Activated CD4-positive, alpha-beta T cell treated with anti-CD3 and anti-CD28 coated beads, Interleukin-2, amount 10 ng/mL, durations not matched to agents 7 days and 5 days (primary cell): Measurements from ENCODE around the gene DIAPH1. TPM values are rescaled to one million over a fixed set of nuclear protein-coding genes. Genes with fewer than 3 reads are reported as not detected.
A peak's percentile ranks its signal among the peaks of the same experiment; 100 is the strongest.

Experiments
- CTCF ChIA-PET: fragments of 350-600 bp; sonication (Branson Sonifier 250); formaldehyde crosslinking; loops from one replicate; lab custom pipeline; 2021; ENCODE audit warnings: antibody characterized with exemption; lab: Charles Lee
- POLR2A ChIA-PET: fragments of 350-600 bp; sonication (Branson Sonifier 250); formaldehyde crosslinking; loops from one replicate; lab custom pipeline; 2021; ENCODE audit warnings: antibody characterized with exemption; lab: Charles Lee
- DNase-seq: peaks from one replicate; pipeline ENCODE4 v3.0.0-alpha.2; 2020
- H3K27ac Mint-ChIP-seq: one replicate; pipeline ENCODE4 v1.8.0; 2021; ENCODE audit warnings: mild to moderate bottlenecking, moderate library complexity, mixed read lengths
- H3K27me3 Mint-ChIP-seq: one replicate; pipeline ENCODE4 v1.8.0; 2021; ENCODE audit warnings: mixed read lengths
- H3K36me3 Mint-ChIP-seq: one replicate; pipeline ENCODE4 v1.8.0; 2021; ENCODE audit warnings: low read depth, mixed read lengths
- H3K4me1 Mint-ChIP-seq: one replicate; pipeline ENCODE4 v1.8.0; 2021; ENCODE audit warnings: mixed read lengths
- H3K4me3 Mint-ChIP-seq: one replicate; pipeline ENCODE4 v1.8.0; 2021; ENCODE audit warnings: mild to moderate bottlenecking, moderate library complexity, mixed read lengths
- H3K9me3 Mint-ChIP-seq: one replicate; pipeline ENCODE4 v1.8.0; 2021; ENCODE audit warnings: mixed read lengths
- total RNA-seq, 2 experiments: library from RNA; stranded (reverse); gene quantifications; one replicate each; pipeline ENCODE4 v1.2.3, GENCODE V29; 2021

Gene DIAPH1
- total RNA-seq, 2 experiments from 2014 or later = 297 to 302 TPM

GRCh38 chr5:141650851-141651727, 32.3 kb upstream of the DIAPH1 start, which contains the start of gene FCHSD1:
Gene FCHSD1 (minus strand): TSS chr5:141651418. CDS start chr5:141651368, 50 bp downstream.
- POLR2A ChIA-PET = interaction anchor here (0.5 to 1.1 kb wide), 3 partner anchors 14 to 42 kb away, joined by 3 to 4 read pairs (median 4); partner anchors contain the start of genes HDAC3 and RELL2
- Mint-ChIP-seq H3K27ac (peak within 1 kb of the TSS; percentile 96), H3K27me3 (peaks cover 3% of the 10 kb centered on the region), H3K36me3 (peaks cover 14% of the 10 kb centered on the region), H3K4me3 (peak within 1 kb of the TSS; percentile 91), H3K9me3 (no peaks in the 10 kb centered on the region), H3K4me1 (peaks cover 37% of the 10 kb centered on the region)
- CTCF ChIA-PET = interaction anchor here (0.6 to 1.5 kb wide), 10 partner anchors 8 to 318 kb away, joined by 3 to 8 read pairs (median 4); partner anchors contain the start of genes ARAP3, DIAPH1, HDAC3 and RELL2
- DNase-seq = peak; percentile 83

GRCh38 chr5:141649972-141650371, 31.2 kb upstream of the DIAPH1 start:
- H3K27me3 Mint-ChIP-seq = peaks cover 3% of the 10 kb centered on the region

GRCh38 chr5:141649056-141649688, 30.4 kb upstream of the DIAPH1 start:
- H3K27me3 Mint-ChIP-seq = peaks cover 3% of the 10 kb centered on the region
- H3K4me1 Mint-ChIP-seq = peaks cover 37% of the 10 kb centered on the region
- peak overlapping the region; percentile 91 for H3K4me3 Mint-ChIP-seq
- H3K36me3 Mint-ChIP-seq = peaks cover 23% of the 10 kb centered on the region
- no peak for DNase-seq
- ChIA-PET POLR2A (no interaction called here), CTCF (interaction anchor here (1.0 to 2.2 kb wide), 5 partner anchors 8 to 85 kb away, joined by 3 to 8 read pairs (median 3); partner anchors contain the start of gene DIAPH1)
- H3K27ac Mint-ChIP-seq = no peak overlapping the region
- H3K9me3 Mint-ChIP-seq = no peaks in the 10 kb centered on the region

More at GRCh38 chr5:141649972-141650371, 31.2 kb upstream of the DIAPH1 start:
- POLR2A ChIA-PET = no interaction called here
- Mint-ChIP-seq H3K9me3 (no peaks in the 10 kb centered on the region), H3K4me3 (peak overlapping the region; percentile 91), H3K4me1 (peaks cover 37% of the 10 kb centered on the region), H3K27ac (peak overlapping the region; percentile 68), H3K36me3 (peaks cover 21% of the 10 kb centered on the region)
- no peak for DNase-seq
- CTCF ChIA-PET = interaction anchor here (1.0 to 2.2 kb wide), 4 partner anchors 9 to 86 kb away, joined by 3 to 8 read pairs (median 4); partner anchors contain the start of gene DIAPH1

GRCh38 chr5:141647851-141648250, 29.1 kb upstream of the DIAPH1 start:
- Mint-ChIP-seq H3K4me1 (peaks cover 37% of the 10 kb centered on the region), H3K27me3 (no peaks in the 10 kb centered on the region), H3K27ac (no peak overlapping the region), H3K4me3 (no peak overlapping the region), H3K36me3 (peaks cover 28% of the 10 kb centered on the region), H3K9me3 (no peaks in the 10 kb centered on the region)
- CTCF ChIA-PET = interaction anchor here (1.1 to 2.2 kb wide), 3 partner anchors 28 to 321 kb away, joined by 3 to 8 read pairs (median 4); partner anchors contain the start of genes DIAPH1 and RNF14
- DNase-seq = no peak
- POLR2A ChIA-PET = no interaction called here

- no peak for DNase-seq
- no peak overlapping the region for H3K4me3 Mint-ChIP-seq
- ChIA-PET CTCF (interaction anchor here (1.0 to 1.4 kb wide), 3 partner anchors 9 to 322 kb away, joined by 3 to 4 read pairs (median 3); partner anchors contain the start of genes DIAPH1 and RNF14), POLR2A (no interaction called here)
- no peak overlapping the region for H3K27ac Mint-ChIP-seq
- no peaks in the 10 kb centered on the region for H3K27me3 Mint-ChIP-seq
- peaks cover 28% of the 10 kb centered on the region for H3K36me3 Mint-ChIP-seq
- no peaks in the 10 kb centered on the region for H3K9me3 Mint-ChIP-seq
- H3K4me1 Mint-ChIP-seq = peaks cover 32% of the 10 kb centered on the region
Measured at GRCh38 chr5:141647242-141647641, 28.4 kb upstream of the DIAPH1 start.

GRCh38 chr5:141646026-141646425, 27.2 kb upstream of the DIAPH1 start:
- H3K9me3 Mint-ChIP-seq = no peaks in the 10 kb centered on the region
- peaks cover 33% of the 10 kb centered on the region for H3K4me1 Mint-ChIP-seq
- H3K36me3 Mint-ChIP-seq = peaks cover 34% of the 10 kb centered on the region
- POLR2A ChIA-PET = interaction anchor here (0.6 kb wide), 1 partner anchor 787 kb away, joined by 3 read pairs; no protein-coding TSS in a partner anchor
- no peak overlapping the region for H3K4me3 Mint-ChIP-seq
- H3K27me3 Mint-ChIP-seq = no peaks in the 10 kb centered on the region
- CTCF ChIA-PET = interaction anchor here (1.0 to 1.7 kb wide), 2 partner anchors 8 to 18 kb away, joined by 3 to 5 read pairs; no protein-coding TSS in a partner anchor
- no peak for DNase-seq
- peak overlapping the region; percentile 34 for H3K27ac Mint-ChIP-seq

GRCh38 chr5:141641634-141642267, 23.0 kb upstream of the DIAPH1 start:
- no peak for DNase-seq
- Mint-ChIP-seq H3K27me3 (no peaks in the 10 kb centered on the region), H3K4me3 (no peak overlapping the region), H3K36me3 (peaks cover 32% of the 10 kb centered on the region), H3K9me3 (no peaks in the 10 kb centered on the region), H3K4me1 (peaks cover 28% of the 10 kb centered on the region), H3K27ac (no peak overlapping the region)
- CTCF ChIA-PET = interaction anchor here (1.0 to 17.2 kb wide), 10 partner anchors 8 to 75 kb away, joined by 3 to 318 read pairs (median 6); partner anchors contain the start of gene DIAPH1
- POLR2A ChIA-PET = no interaction called here

- Mint-ChIP-seq H3K9me3 (no peaks in the 10 kb centered on the region), H3K27ac (no peak overlapping the region), H3K27me3 (no peaks in the 10 kb centered on the region), H3K36me3 (peaks cover 25% of the 10 kb centered on the region), H3K4me1 (peaks cover 34% of the 10 kb centered on the region), H3K4me3 (no peak overlapping the region)
- no peak for DNase-seq
- CTCF ChIA-PET = interaction anchor here (1.3 to 17.2 kb wide), 4 partner anchors 9 to 51 kb away, joined by 3 to 318 read pairs (median 9); partner anchors contain the start of gene DIAPH1
- POLR2A ChIA-PET = no interaction called here
Measured at GRCh38 chr5:141640698-141641097, 21.9 kb upstream of the DIAPH1 start.

- Mint-ChIP-seq H3K27me3 (no peaks in the 10 kb centered on the region), H3K36me3 (peaks cover 21% of the 10 kb centered on the region), H3K4me3 (no peak overlapping the region), H3K27ac (no peak overlapping the region), H3K4me1 (peaks cover 41% of the 10 kb centered on the region), H3K9me3 (no peaks in the 10 kb centered on the region)
- DNase-seq = no peak
- POLR2A ChIA-PET = no interaction called here
- CTCF ChIA-PET = interaction anchor here (2.9 to 17.2 kb wide), 2 partner anchors 21 to 47 kb away, joined by 14 to 318 read pairs; partner anchors contain the start of gene DIAPH1
Measured at GRCh38 chr5:141640051-141640415, 21.2 kb upstream of the DIAPH1 start.

- Mint-ChIP-seq H3K9me3 (no peaks in the 10 kb centered on the region), H3K4me1 (peaks cover 46% of the 10 kb centered on the region), H3K27me3 (no peaks in the 10 kb centered on the region), H3K27ac (no peak overlapping the region), H3K4me3 (no peak overlapping the region), H3K36me3 (peaks cover 18% of the 10 kb centered on the region)
- DNase-seq = no peak
- POLR2A ChIA-PET = no interaction called here
- CTCF ChIA-PET = interaction anchor here (0.9 to 17.2 kb wide), 5 partner anchors 20 to 48 kb away, joined by 3 to 318 read pairs (median 6); partner anchors contain the start of gene DIAPH1
Measured at GRCh38 chr5:141639357-141640050, 20.7 kb upstream of the DIAPH1 start.

- POLR2A ChIA-PET = no interaction called here
- peaks cover 52% of the 10 kb centered on the region for H3K4me1 Mint-ChIP-seq
Measured at GRCh38 chr5:141638771-141639170, 20.0 kb upstream of the DIAPH1 start.

More at GRCh38 chr5:141638771-141639170, 20.0 kb upstream of the DIAPH1 start:
- no peak for DNase-seq
- H3K36me3 Mint-ChIP-seq = peaks cover 21% of the 10 kb centered on the region
- no peaks in the 10 kb centered on the region for H3K9me3 Mint-ChIP-seq
- H3K27me3 Mint-ChIP-seq = no peaks in the 10 kb centered on the region
- peak overlapping the region; percentile 90 for H3K27ac Mint-ChIP-seq
- CTCF ChIA-PET = interaction anchor here (0.9 to 17.2 kb wide), 8 partner anchors 10 to 75 kb away, joined by 3 to 318 read pairs (median 6); partner anchors contain the start of gene DIAPH1
- H3K4me3 Mint-ChIP-seq = peak overlapping the region; percentile 92
